GM21737 (cell line): ENCODE results near the gene EGLN3.
"Not testable (repeated sequence)": the region's sequence is repeated elsewhere in the genome, so short reads cannot be mapped to it uniquely, and the experiment has no call there.

ENCODE experiments used
- ATAC-seq: cut with Tn5 transposase; IDR thresholded peaks from one replicate; pipeline ENCODE4 v1.9.1; 2021; ENCODE audit warnings: mild to moderate bottlenecking, moderate library complexity; ENCODE audit not compliant: unreplicated experiment

EGLN3 gene

DNA sequence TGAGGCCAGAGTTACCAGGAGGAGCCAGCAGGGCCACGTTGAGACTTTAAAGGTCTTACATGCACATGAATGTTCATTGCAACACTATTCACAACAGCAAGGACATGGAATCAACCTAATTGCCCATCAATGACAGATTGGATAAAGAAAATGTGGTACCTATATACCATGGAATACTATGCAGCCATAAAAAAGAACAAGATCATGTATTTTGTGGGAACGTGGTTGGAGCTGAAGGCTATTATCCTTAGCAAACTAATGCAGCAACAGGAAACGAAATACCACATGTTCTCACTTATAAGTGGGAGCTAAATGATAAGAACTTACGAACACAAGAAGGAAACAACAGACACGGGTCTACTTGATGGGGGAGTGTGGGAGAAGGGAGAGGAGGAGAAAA, 11.6 kb upstream of the EGLN3 start:
- ATAC-seq = not testable (repeated sequence)

- no peak for ATAC-seq
These were observed 11.1 kb upstream of the EGLN3 start for GRCh38 chr14:33962016-33962415.

- ATAC-seq = no peak
These were observed 8.8 kb upstream of the EGLN3 start for GRCh38 chr14:33959692-33960151.

DNA sequence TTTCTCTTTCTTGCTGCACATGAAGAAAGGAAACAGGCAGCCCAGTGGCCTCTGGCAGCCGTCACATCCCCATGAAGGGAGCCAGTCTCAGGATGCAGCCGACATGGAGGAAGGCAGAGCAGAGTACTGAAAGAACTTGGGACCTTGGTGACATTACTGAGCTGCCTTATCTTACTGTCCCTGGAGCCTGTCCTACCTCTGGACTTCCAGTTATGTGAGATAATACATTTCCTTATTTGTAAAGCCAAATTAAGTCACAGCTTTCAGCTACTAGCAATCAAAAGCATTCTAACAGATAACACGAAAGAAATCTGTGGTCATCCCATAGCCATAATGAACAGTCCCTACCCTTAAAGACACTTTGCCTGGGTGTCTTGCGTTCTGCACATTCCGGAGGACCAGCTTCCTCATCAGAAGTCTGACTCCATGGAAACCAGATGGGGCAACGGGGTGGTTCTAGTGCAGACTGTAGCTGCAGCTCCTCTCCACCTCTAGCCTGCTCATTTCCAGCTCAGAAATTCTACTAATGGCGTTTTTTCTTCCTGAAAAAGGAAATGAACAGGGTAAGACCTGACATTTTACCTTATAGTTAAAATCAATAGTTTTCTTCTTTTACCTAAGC, 7.8 kb upstream of the EGLN3 start:
- ATAC-seq = no peak

- ATAC-seq = no peak
These were observed 7.1 kb upstream of the EGLN3 start for GRCh38 chr14:33957993-33958392.

- no peak for ATAC-seq
These were observed 6.4 kb upstream of the EGLN3 start for GRCh38 chr14:33957299-33957698.

DNA sequence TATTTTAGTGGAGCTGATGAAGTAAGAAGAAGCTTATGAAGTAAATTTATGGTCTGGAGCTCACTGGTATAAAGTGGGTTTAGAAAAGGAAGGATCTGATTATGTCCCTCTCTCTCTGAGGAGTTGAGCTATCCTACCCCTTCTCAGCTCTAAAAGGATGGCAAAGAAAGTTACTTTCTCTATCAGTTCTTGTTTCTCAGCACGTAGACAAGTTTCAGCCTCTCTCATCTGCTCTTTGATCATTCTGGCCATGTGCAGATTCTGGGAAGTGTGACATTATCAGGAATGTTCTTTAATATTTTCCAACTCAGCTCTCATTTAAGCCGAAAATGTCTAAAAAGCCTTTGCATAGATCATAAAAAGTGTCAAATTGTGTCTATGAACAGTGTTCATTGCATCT, 5.8 kb upstream of the EGLN3 start:
- no peak for ATAC-seq

GRCh38 chr14:33954016-33954598, 3.2 kb upstream of the EGLN3 start:
- ATAC-seq = no peak

DNA sequence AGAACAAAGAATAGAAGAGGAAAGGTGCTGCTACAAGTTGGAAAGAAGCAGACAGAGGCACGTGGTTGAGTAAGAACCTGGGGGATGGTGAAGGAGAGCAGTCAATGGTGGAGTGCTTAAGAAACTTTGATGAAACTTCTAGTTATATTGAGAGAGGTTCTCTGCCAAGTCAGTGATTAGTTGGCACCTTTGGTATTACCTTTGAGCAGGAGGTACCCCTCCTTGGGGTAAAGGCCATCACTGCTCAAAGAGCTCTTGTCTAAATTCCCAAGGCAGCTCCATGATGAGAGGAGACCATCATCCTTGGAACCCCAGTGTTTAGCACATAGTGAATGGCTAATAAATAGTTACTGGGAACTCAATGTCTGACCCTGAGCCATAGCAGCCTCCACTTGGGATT, 1.7 kb upstream of the EGLN3 start:
- ATAC-seq = no peak

GRCh38 chr14:33951183-33951840, 438 bp upstream of the EGLN3 start:
- no peak for ATAC-seq

DNA sequence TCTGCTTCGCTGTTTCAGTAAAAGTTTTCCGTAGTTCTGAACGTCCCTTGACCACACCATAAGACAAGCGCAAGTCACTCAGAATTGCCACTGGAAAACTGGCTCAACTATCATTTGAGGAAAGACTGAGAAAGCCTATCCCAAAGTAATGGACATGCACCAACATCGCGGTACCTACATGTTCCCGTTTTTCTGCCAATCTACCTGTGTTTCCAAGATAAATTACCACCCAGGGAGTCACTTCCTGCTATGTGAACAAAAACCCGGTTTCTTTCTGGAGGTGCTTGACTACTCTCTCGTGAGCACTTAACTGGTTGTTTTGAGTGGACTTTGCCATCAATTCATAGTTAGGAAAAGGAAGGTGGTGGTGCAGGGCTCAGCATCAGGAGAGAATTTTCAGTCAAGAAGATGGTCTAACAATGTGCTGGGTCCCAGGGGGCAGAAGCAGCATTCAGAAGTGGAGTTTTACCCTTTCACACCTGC, 1.4 kb downstream of the EGLN3 start:
- ATAC-seq = no peak

GRCh38 chr14:33948869-33949408, 1.9 kb downstream of the EGLN3 start:
- ATAC-seq = no peak

DNA sequence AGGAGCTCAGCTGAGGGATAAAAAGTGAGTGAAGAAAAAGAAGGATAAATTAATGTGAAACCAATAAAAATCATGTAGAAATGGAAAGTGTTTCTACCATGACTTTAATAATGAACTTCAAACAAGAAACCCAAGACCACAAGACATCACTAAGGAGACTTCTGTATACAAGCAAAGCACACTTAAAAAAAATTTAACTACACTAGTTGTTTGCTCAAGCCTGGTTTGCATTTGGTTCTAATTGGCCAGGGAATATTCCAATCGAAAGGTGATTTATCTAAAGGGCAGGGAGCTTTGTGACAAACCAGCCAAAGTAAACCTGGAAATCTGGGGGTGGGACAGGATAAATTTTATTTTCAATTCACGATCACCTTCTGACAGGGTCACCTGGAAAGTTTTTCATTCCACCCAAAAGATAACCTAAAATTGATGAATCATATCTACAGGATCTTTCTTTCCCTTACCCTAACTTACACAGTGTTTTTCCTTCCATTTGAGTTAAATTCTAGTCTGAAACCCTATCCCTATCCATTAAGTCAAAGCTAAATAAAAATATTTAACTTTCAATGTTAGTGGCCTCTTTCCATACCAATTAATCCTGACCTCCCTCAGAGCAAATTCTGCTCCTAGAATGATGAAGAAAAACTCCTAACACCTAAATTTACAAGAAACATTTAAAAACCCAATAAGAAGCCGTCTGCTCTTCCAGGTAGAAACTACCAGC, 2.6 kb downstream of the EGLN3 start:
- ATAC-seq = no peak

- ATAC-seq = no peak
These were observed 4.0 kb downstream of the EGLN3 start for GRCh38 chr14:33946679-33947476.

- ATAC-seq = no peak
These were observed 5.4 kb downstream of the EGLN3 start for GRCh38 chr14:33945210-33946088.

DNA sequence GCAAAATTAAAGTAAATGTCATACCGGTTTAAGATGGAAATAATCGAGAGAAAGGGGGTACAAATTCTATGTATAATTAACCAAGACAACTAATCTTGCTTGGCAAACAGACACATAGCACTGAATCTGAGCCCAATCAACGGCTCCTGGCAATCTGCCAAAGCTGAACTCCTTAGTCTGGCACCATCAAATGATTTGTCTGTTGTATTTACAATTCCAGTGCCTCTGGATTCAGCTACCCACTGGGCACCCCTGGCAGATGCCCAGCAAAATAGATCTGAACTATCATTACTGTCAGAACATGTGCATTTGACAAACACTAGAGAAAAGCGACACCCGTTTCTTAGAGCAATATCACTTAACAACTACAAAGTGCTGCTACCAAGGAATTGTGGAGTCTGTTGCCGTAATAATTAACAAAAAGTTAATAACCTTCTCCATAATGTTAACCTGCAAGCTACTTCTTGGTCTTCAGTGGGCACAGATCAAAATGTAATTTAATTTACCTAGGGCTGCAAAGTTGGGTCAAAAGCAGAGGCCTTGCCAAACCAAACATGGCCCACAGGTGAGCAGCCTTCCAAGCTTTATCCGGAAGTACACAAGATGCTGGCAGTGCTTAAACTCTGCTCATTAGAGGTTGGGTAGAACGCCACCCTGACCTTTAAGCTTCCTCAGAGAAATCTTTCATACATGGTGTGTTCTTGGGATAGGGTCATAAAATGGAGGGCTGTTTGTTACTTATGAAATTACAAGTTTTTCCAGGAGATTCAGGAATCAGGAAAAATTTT, 7.6 kb downstream of the EGLN3 start:
- ATAC-seq = no peak

GRCh38 chr14:33941718-33942117, 9.2 kb downstream of the EGLN3 start:
- no peak for ATAC-seq

- ATAC-seq = no peak
These were observed 10.3 kb downstream of the EGLN3 start for GRCh38 chr14:33940561-33941011.
